Fibroblast of lung (primary cell): ENCODE data around the gene MYADML2.

Source experiments
- CTCF ChIP-seq, 2 donors: IDR thresholded peaks in 1 of 2; conservative IDR thresholded peaks in 1 of 2; 1 replicate in 1 of 2; 2 replicates in 1 of 2; pipeline ENCODE4 v1.5.1; 2011 to 2012; ENCODE audit warnings: low read length in 2 of 2, control low read depth in 1 of 2, inconsistent platforms in 1 of 2, low read depth in 1 of 2, mild to moderate bottlenecking in 1 of 2
- EZH2 ChIP-seq: IDR thresholded peaks from 2 replicates; pipeline ENCODE4 v1.5.1; 2012; ENCODE audit warnings: low read length, control low read depth, mild to moderate bottlenecking; ENCODE audit errors: missing control alignments

GRCh38 chr17:81911969-81912368, 35.1 kb downstream of the MYADML2 start:
- TF ChIP-seq CTCF (conservative IDR thresholded peaks at IDR 0.05 in 1 of 2, IDR thresholded peaks at IDR 0.05 in 1 of 2; ENCODE audit: low read depth in 1 of 2, low read length in 2 of 2) (no peak), EZH2 (no peak)
